GM21737 (cell line): ENCODE measurements around the gene HP1BP3.
"Not testable (repeated sequence)": the region's sequence is repeated elsewhere in the genome, so short reads cannot be mapped to it uniquely, and the experiment has no call there.

Experiments used
- ATAC-seq: cut with Tn5 transposase; IDR thresholded peaks from one replicate; pipeline ENCODE4 v1.9.1; 2021; ENCODE audit warnings: mild to moderate bottlenecking, moderate library complexity; ENCODE audit not compliant: unreplicated experiment

The HP1BP3 gene

GRCh38 chr1:20728371-20729154 lies 58.5 kb downstream of the HP1BP3 start:
- ATAC-seq: no peak

GRCh38 chr1:20727746-20728316 lies 59.3 kb downstream of the HP1BP3 start:
- ATAC-seq: no peak

GRCh38 chr1:20726932-20727745 lies 60.0 kb downstream of the HP1BP3 start:
- no peak for ATAC-seq

- ATAC-seq: no peak
Observed at GRCh38 chr1:20726118-20726911, 60.8 kb downstream of the HP1BP3 start.

- ATAC-seq: no peak
Observed at GRCh38 chr1:20725189-20726117, 61.7 kb downstream of the HP1BP3 start.

GRCh38 chr1:20724364-20725188 lies 62.5 kb downstream of the HP1BP3 start:
- no peak for ATAC-seq

- ATAC-seq: no peak
Observed at GRCh38 chr1:20723537-20724363, 63.4 kb downstream of the HP1BP3 start.

- no peak for ATAC-seq
Observed at GRCh38 chr1:20723159-20723536, 64.0 kb downstream of the HP1BP3 start.

- ATAC-seq: no peak
Observed at GRCh38 chr1:20721117-20722061, 65.7 kb downstream of the HP1BP3 start.

GRCh38 chr1:20720631-20721091 lies 66.4 kb downstream of the HP1BP3 start:
- no peak for ATAC-seq

GRCh38 chr1:20719871-20720620 lies 67.1 kb downstream of the HP1BP3 start:
- no peak for ATAC-seq

GRCh38 chr1:20719261-20719660 lies 67.8 kb downstream of the HP1BP3 start:
- ATAC-seq: no peak

- not testable (repeated sequence) for ATAC-seq
Observed at GRCh38 chr1:20718343-20718882, 68.7 kb downstream of the HP1BP3 start.

- no peak for ATAC-seq
Observed at GRCh38 chr1:20717452-20718342, 69.4 kb downstream of the HP1BP3 start, which contains the start of gene KIF17. Gene KIF17 (minus strand): TSS chr1:20718007. CDS start chr1:20717706, 301 bp downstream.

- ATAC-seq: no peak
Observed at GRCh38 chr1:20716232-20716631, 70.9 kb downstream of the HP1BP3 start.
